HPDE6-E6E7 (cell line): ENCODE results near the gene TYK2.
"Not testable (repeated sequence)": the region's sequence is repeated elsewhere in the genome, so short reads cannot be mapped to it uniquely, and the experiment has no call there.

Experiments used
- DNase-seq: peaks from one replicate; pipeline ENCODE4 v3.0.0; 2011; ENCODE audit warnings: missing footprints; ENCODE audit errors: extremely low spot score

The TYK2 gene

DNA sequence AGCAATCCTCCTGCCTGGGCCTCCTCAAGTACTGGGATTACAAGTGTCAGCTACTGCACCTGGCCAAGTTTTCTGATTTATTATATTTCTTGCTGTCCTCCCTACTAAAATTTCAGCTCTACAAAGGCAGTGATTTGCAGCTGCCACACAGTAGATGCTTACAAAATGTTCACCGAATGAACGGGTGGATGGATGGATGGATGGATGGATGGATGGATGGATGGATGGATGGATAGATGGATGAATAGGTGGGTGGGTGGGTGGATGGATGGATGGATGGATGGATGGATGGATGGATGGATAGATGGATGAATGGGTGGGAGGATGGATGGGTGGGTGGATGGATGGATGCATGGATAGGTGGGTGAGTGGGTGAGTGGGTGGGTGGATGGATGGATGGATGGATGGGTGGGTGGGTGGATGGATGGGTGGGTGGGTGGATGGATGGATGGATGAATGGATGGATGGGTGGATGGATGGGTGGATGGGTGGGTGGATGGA is 3.2 kb downstream of the TYK2 start:
- not testable (repeated sequence) for DNase-seq

DNA sequence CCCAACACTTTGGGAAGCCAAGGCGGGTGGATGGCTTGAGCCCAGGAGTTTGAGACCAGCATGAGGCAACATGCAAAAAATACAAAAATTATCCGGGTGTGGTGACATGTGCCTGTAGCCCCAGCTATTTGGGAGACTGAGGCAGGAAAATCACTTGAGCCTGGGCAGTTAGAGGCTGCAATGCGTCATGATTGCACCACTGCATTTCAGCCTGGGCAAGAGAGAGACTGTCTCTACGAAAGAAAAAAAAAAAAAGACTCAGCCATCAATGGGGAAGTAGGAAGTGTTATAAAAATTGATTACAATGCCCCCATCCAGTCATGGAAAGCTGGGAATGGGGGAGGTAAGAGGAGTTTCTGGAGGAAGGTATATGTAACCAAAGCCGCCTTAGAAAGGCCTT is 5.4 kb downstream of the TYK2 start:
- DNase-seq, result no peak

GRCh38 chr19:10372690-10373089 is 7.7 kb downstream of the TYK2 start:
- no peak for DNase-seq

- no peak for DNase-seq
These were observed 12.1 kb downstream of the TYK2 start for GRCh38 chr19:10368101-10368803.

DNA sequence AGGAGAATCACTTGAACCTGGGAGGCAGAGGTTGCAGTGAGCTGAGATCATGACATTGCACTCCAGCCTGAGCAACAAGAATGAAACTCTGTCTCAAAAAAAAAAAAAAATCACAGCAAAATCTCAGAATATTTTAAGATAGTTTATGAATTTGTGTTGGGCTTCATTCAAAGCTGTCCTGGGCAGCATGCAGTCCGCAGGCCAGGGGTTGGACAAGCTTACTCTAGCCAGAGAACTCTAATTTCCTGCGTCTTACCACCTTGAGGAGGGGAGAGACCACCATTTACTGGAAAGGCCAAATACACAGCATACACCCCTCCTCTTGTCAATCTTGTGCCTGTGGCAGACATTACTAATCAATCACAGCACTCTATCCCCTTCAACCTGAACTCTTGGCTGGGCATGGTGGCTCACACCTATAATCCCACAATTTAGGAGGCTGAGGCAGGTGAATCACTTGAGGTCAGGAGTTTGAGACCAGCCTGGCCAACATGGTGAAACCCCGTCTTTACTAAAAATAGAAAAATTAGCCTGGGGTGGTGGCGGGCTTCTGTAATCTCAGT is 13.3 kb downstream of the TYK2 start:
- not testable (repeated sequence) for DNase-seq

DNA sequence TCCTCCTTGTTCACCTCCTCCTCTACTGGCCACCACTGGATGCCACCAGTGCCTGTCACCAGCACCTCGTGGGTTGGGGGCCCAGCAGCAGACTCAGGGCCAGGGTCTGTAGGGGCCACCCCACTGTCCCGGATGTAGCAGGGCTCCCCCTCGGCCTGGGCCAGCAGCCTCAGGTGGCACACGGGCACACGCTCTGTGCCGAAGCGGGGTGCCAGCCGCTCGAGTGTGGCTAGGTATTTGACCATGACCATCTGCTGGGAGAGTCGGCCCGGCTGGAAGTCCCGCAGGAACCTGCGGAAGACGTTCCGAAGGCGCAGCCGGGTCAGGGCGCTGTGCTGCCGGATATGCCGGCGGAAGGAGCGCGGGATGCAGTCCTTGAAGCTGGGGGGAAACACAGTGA is 14.9 kb downstream of the TYK2 start:
- DNase-seq, result no peak

GRCh38 chr19:10364644-10365043 is 15.7 kb downstream of the TYK2 start:
- DNase-seq, result no peak

DNA sequence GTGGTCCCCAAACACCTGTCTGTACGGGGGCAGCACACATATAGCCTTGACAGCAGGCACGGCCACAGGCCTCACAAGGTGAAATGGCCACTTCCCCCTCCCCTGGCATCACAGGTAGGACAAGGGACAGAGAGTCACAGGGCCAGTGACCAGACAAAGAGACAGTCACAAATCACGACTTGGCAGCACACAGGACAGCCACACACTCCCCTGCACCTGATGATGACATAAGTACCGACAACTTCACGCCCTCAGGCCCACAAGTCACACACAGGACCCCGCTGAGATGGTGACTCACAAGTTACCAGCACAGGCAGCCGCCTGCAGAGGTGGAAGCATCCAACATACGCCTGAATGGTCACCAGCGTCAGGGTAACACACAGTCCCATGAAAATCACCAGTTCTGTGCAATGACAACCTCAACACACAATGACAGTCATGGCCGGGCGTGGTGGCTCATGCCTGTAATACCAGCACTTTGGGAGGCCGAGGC is 16.5 kb downstream of the TYK2 start:
- DNase-seq, result no peak

DNA sequence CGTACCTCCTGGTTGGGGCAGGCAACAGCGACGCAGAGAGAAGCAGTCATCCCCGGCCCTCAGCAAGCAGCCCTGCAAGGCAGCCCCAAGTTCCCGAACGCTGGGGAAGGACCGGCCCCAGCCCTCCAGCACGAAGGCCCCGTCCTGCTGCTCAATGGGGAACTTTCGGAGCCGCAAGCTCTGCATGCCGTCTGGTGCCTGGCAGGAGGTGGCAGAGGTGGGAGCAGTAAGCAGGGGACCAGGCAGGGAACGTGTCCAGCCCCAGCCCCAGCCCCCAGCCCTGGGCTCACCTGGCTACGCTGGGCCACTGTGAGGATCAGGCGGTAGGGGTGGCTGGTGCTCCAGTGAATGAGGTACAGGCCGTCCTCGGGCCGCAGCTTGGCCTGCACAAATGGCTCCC is 18.1 kb downstream of the TYK2 start:
- no peak for DNase-seq

- no peak for DNase-seq
These were observed 18.8 kb downstream of the TYK2 start for GRCh38 chr19:10361569-10362011.

- DNase-seq, result no peak
These were observed 23.9 kb downstream of the TYK2 start for GRCh38 chr19:10356431-10356830.

DNA sequence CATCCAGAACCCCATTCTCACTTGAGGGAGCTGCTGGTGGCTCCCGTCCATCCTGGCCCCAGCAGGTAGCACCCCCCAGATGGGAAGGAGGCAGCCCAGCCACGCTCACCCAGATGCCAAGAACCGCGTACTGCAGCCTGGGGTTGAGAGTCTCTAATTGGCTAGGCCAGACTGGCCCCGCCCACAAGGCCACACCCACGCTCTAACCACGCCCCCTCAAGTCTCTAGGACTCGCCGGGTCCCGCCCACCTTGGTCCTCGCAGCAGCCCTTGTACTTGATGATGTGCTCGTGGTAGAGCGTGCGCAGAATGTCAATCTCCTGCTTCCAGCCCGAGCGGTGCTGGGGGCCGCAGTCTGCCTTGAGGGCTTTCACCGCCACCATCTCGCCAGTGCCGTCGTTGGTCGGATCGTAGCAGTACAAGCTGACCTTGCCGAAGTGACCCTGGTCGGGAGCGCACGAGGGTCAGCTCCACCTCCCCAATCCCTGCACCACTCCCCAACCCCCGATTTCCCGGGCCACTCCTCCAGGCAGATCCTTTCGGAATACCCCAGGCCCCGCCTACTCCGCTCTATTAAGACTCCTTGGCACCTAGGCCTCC is 26.5 kb downstream of the TYK2 start:
- no peak for DNase-seq

DNA sequence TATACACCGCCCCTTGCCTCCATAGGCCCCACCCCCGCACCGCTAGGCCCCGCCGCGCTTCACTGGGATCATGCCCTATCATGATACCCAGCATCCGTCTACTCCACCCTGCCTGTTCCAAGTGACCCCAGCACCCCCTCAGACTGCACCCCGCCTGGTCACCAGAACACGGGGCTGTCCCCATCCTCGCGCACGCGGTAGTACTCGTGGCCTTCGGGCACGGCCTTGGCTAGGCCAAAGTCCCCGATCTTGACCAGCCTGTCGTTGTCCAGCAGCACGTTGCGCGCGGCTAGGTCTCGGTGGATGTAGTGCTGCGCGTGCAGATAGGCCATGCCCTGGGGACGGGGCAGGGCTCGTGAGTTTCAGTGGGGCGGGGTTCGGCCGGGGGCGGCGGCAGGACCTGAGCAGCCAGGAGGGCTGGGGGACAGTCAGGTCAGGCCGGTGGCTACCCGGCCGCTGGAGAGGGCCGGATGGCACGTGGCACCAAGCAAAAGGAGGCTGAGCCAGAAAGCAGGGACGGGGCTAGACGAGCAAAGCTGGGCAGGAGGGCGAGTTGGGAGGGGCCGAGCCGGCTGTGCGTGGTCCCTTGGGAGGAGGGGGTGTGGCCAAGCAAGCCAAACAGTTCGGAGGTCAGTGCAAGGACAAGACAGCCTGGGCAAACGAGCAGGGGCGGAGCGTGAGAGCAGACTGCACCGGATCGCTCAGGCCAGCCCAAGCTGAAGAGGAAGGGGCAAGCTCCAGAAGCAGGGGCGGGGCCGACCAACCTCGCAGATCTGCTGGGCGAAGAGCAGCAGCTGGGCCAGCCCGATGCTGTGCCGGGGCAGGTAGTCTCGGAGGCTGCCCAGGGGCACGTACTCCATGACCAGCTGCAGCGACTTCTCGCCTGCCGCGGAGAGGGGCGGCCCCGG is 27.4 kb downstream of the TYK2 start:
- no peak for DNase-seq

DNA sequence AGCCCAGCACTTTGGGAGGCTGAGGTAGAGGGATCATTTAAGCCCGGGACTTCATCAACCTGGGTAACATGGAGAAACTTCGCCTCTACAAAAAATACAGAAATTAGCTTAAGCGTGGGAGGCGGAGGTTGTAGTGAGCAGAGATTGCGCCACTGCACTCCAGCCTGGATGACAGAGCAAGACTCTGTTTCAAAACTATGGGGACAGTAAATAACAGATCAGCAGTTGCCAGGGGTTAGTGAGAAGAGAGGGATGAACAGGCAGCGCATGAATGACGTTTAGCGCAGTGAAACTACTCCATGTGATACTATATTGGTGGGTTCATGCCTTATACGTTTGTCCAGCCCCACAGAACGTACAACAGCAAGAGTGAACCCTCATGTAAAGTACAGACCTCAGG is 33.9 kb downstream of the TYK2 start:
- no peak for DNase-seq

GRCh38 chr19:10344780-10345179 is 35.6 kb downstream of the TYK2 start:
- no peak for DNase-seq

DNA sequence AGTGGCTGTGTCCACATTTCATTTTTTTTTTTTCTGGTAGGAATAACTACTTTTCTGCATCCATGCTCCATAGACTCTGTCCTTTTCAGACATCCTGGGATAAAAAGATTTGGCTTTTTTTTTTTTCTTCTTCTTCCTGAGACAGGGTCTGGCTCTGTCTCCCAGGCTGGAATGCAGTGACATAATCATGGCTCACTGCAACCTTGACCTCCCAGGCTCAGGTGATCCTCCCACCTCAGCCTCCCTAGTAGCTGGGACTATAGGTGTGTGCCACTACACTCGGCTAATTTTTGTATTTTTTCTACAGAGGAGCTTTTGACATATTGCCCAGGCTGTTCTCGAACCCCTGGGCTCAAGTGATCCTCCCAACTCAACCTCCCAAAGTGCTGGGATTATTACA is 36.9 kb downstream of the TYK2 start:
- no peak for DNase-seq

DNA sequence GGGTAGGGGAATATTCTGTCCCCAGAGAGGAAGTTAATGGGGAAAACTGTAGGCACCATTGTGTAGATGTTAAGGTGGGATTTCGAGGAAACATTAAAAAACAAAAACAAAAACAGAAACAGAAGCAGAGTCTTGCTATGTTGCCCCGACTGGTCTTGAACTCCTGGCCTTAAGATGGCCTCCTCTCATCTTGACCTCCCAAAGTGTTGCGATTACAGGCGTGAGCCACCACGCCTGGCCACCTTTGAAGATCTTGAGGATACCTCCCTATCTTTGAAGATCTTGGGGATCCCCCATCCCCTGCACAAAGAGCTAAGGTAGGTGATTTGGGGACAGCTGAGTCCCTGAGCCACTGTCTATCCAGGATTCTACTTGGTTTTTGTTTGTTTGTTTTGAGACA is 40.4 kb downstream of the TYK2 start:
- no peak for DNase-seq

DNA sequence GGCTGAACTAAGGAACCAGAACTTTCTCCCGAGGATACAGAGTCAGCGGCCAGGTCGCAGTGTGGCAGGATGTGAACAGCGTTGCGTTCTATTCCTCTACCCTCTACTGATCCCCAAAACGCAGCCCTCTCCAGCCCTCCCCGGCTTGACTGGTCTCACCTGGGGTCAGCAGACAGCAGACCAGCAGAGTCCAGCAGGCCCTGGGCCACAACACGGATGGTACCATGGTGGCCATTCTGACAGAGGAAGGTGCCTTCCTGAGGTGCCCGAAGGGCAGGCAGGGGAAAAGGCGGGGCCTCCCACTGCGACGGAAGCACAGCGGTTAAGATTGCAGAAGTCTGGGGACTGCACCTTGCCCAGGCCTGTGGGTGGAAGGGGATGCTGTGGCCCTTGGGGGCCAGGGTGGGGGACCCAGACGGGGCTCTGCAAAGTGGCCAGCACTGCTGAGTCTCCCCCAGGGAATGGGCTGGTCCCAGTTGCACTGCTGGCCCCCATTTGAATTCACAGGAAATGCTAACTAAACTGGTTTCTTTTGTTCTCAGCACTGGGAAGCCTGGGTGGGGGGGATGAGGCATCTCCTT is 40.9 kb downstream of the TYK2 start, which contains the start of gene ICAM3:
ICAM3 (minus strand) TSS at position 245 of the 581 bp plus-strand sequence; CDS start at position 235, 10 bp downstream.
- DNase-seq, result no peak

DNA sequence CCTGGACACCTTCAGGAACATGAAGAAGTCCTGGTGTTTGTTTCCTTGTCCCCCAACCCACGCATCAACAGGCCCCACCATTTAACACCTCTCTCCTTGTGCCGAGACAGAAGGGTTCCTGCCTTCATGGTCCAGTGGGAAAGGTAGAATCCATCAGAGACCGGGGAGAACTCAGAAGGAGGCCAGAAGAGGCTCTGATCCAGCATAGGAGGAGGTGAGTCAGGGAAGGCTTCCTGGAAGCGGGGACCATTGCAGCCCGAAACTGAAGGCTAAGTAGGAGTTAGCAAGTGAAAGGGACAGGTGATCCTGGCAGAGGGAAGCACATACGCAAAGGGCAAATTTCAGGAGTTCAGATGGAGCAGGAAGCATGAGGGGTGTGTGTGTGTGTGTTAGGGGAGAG is 41.4 kb downstream of the TYK2 start:
- no peak for DNase-seq

DNA sequence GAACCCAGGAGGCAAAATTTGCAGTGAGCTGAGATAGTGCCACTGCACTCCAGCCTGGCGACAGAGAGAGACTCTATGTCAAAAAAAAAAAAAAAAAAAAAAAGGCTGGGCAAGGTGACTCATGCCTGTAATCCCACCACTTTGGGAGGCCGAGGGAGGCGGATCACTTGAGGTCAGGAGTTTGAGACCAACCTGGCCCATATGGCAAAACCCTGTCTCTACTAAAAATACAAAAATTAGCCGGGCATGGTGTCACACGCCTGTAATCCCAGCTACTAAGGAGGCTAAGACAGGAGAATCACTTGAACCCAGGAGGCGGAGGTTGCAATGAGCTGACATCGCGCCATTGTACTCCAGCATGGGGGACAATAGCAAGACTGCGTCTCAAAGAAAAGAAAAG is 43.6 kb downstream of the TYK2 start:
- not testable (repeated sequence) for DNase-seq

GRCh38 chr19:10335352-10335985 is 44.9 kb downstream of the TYK2 start:
- no peak for DNase-seq
